ENCODE measurements around the gene DPEP2NB.
"Not testable (repeated sequence)": the region's sequence is repeated elsewhere in the genome, so short reads cannot be mapped to it uniquely, and the experiment has no call there.

Gene DPEP2NB, protein sequence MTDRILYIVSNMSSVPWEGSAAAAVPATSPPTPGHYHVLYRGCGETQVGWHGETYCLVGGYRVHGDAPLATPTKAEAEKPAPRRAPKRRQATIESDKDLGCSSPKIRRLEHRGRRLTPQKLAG

DNA sequence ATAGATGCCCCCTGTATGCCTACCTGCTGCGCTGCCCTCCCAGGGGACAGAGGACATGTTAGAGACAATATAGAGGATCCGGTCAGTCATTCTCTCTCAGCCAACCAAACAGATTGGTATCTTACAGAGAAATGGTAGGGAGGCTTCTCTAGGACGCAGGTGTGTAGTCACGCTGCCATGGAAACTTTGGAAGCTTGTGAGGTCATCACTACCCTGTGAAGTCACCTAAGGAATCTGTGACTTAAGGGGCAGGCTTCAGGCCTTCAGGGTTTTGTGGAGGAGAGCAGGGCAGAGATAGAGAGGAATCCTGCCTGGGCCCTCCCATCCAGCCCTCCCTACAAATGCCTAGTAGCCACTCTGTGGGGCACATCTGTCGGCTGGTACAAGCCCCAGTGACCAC lies at the start of gene DPEP2NB:
Gene DPEP2NB (minus strand): TSS at position 231 of the 400 bp plus-strand sequence. CDS start 141 bp downstream, at position 90.
- no peak for DNase-seq
- in situ Hi-C loops (cut with HindIII; ENCODE audit: low pct_ligation_motif_present, low pct_unique_long_range_greater_than_20kb, low sequenced_read_pairs): no loop called here

- in situ Hi-C loops (cut with HindIII; ENCODE audit: low pct_ligation_motif_present, low pct_unique_long_range_greater_than_20kb, low sequenced_read_pairs): no loop called here
- DNase-seq: peak; percentile 75
Measured at GRCh38 chr16:68064791-68065365, 49.2 kb upstream of the DPEP2NB start.

DNA sequence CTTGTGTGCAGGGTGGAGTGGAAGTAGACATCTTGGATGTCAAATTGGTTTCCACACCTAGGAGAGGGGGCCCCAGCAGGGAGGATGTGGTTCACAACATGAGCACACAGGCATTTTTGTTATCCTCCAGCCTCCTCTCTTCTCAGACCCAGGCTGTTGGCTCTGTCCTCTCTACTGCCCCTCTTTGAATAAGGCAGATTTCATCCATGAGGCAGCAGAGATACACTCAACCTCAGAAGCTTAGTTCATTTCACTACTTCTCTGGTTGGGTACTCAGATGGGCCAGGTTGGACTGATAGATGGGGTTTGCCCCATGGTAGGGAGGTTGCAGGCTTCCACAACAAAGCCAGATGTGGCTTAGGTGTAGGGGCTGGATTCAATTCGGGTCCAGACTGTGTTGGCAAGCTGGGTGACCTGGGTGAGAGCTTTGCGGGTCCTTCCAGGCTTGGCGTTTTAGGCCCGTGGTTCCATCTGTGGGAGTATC lies 47.2 kb upstream of the DPEP2NB start:
- in situ Hi-C loops (cut with HindIII; ENCODE audit: low pct_ligation_motif_present, low pct_unique_long_range_greater_than_20kb, low sequenced_read_pairs): no loop called here
- no peak for DNase-seq

DNA sequence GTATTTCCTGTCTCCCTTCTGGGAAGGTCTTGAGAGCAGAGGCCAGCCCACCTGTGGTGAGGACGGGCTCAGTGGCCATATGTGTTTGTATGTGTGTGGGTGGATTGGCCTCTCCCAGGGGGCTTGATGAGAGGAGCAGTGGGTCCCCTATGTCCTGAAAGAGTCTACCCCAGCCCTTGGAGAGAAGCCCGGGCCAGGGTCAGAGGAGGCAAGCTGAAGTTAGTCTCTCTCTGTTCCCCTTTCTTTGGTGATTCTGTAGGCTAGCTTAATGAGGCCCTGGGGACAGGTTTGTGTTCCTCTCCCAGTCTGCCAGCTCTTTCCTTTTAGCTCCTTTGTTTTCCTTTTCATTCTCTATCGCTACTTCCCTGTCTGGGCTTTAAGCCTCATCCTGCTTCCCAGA lies 45.7 kb upstream of the DPEP2NB start:
- DNase-seq: no peak
- in situ Hi-C loops (cut with HindIII; ENCODE audit: low pct_ligation_motif_present, low pct_unique_long_range_greater_than_20kb, low sequenced_read_pairs): no loop called here

GRCh38 chr16:68059804-68060203 lies 44.1 kb upstream of the DPEP2NB start:
- in situ Hi-C loops (cut with HindIII; ENCODE audit: low pct_ligation_motif_present, low pct_unique_long_range_greater_than_20kb, low sequenced_read_pairs): no loop called here
- no peak for DNase-seq

DNA sequence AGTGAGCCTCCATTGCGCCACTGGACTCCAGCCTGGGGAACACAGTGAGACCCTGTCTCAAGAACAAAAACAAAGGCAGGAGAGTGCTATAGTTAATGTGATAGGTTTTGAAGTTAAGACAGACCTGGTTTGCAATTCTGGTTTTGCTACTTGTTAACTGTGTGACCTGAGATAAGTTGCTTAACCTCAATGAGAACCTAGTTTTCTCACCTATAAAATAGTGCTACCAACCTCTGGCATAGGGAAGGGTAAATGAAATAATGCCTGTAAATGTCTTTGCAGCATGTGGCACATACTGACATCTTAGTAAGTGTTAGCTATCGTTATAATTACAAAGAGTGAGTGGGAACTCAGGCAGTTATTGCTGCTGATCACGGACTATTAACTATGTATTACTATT lies 39.7 kb upstream of the DPEP2NB start:
- in situ Hi-C loops (cut with HindIII; ENCODE audit: low pct_ligation_motif_present, low pct_unique_long_range_greater_than_20kb, low sequenced_read_pairs): no loop called here

GRCh38 chr16:68049449-68049848 lies 33.7 kb upstream of the DPEP2NB start:
- in situ Hi-C loops (cut with HindIII; ENCODE audit: low pct_ligation_motif_present, low pct_unique_long_range_greater_than_20kb, low sequenced_read_pairs): no loop called here
- DNase-seq: no peak

More for the DNA sequence above, 39.7 kb upstream of the DPEP2NB start:
- no peak for DNase-seq

DNA sequence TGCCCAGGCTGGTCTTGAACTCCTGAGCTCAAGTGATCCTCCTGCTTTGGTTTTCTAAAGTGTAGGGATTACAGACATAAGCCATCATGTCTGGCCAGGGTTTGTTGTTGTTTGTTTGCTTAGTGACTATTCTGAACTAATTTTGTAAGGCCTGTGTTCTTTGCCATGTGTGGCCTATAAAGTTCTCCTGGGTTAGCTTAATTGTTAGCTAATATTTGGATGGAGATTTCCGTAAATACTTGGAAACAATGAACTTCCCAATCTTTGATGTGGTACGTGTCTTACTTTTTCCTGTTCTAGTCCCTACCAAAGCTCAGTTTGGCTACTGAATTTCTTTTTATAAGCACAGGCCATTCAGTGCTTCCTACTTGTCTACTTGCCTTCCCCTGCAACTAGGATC lies 32.3 kb upstream of the DPEP2NB start:
- in situ Hi-C loops (cut with HindIII; ENCODE audit: low pct_ligation_motif_present, low pct_unique_long_range_greater_than_20kb, low sequenced_read_pairs): no loop called here

DNA sequence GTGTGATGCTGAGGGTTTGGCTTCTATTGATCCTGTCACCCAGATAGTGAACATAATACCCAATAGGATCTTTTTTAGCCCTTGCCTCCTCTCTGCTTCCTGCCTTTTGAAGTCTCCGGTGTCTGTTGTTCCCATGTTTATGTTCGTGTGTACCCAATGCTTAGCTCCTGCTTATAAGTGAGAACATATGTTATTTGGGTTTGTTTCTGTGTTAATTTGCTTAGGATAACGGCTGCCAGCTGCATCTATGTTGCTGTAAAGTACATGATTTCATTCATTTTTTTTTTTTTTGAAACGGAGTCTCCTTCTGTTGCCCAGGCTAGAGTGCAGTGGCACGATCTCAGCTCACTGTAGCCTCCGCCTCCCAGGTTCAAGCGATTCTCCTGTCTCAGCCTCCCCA lies 30.4 kb upstream of the DPEP2NB start:
- in situ Hi-C loops (cut with HindIII; ENCODE audit: low pct_ligation_motif_present, low pct_unique_long_range_greater_than_20kb, low sequenced_read_pairs): no loop called here

More for the DNA sequence above, 32.3 kb upstream of the DPEP2NB start:
- no peak for DNase-seq

DNA sequence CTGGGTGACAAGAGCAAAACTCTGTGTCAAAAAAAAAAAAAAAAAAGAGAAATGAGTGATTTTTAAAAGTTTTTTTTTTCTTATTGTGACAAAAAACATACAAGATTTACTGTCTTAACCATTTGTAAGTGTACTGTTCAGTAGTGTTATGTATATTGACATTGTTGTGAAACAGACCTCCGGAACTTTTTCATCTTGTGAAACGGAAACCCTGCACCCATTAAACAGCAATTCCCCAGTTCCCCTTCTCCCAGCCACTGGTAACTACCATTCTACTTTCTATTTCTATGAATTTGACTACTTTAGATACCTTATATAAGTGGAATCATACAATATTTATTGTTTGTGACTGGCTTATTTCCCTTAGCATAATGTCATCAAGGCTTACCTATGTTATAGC lies 26.1 kb upstream of the DPEP2NB start:
- DNase-seq: no peak
- in situ Hi-C loops (cut with HindIII; ENCODE audit: low pct_ligation_motif_present, low pct_unique_long_range_greater_than_20kb, low sequenced_read_pairs): no loop called here

More for the DNA sequence above, 30.4 kb upstream of the DPEP2NB start:
- no peak for DNase-seq

DNA sequence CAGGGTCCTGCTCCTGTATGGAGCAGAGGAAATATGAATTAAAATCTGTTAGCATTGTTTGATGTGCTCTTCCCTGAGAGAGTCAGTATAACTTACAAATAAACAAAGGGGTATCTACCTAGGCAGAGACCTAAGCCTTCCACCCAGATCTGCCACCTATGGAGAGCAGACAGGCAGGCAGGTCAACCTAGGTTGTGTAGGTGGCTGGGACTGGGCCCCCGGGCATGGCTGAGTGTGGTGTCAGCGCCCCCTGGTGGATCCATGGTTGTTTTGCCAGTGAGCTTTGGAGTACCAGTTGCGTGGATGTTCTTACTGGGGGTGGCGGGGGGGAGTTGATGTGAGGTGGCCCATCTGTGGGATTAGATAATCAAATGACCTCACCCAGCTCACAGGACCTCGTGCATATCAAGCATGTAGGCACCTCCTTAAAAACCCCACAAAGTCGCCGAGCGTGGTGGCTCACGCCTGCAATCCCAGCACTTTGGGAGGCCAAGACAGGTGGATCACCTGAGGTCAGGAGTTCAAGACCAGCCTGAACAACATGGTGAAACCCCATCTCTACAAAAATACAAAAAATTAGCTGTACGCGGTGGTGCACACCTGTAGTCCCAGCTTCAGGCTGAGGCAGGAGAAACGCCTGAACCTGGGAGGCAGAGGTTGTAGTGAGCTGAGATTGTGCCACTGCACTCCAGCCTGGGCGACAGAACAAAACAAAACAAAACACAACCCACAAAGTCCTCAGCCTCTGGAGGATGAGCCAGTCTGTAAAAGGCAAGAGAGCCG lies 25.0 kb upstream of the DPEP2NB start:
- DNase-seq: peak; percentile 73
- in situ Hi-C loops (cut with HindIII; ENCODE audit: low pct_ligation_motif_present, low pct_unique_long_range_greater_than_20kb, low sequenced_read_pairs): no loop called here

DNA sequence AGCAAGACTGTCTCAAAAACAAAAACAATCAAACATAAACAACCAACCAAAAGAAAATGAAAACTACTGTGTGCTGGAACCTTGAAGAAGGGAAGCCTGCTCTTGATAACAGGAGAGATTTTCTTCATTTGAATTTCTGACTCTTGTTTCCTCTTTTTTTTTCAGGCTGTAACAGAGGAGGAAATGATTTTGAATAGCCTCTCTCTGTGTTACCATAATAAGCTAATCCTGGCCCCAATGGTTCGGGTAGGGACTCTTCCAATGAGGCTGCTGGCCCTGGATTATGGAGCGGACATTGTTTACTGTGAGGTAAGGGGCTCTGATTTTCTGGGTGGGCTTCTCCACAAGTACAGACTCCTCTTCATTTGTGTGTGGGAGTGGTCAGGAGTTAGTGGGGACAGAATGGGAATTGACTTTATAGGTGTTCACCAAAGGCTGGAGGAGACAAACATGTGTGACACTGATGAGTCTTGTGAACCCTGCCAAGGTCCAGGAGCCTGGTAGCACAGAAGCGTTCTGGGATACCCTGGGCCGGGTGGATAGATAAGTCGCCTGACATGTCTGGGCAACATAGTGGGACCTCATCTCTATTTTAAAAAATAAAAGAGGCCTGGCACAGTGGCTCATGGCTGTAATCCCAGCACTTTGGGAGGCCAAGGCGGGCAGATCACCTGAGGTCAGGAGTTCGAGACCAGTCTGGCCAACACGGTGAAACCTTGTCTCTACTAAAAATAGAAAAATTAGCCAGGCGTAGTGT lies 22.3 kb upstream of the DPEP2NB start:
- in situ Hi-C loops (cut with HindIII; ENCODE audit: low pct_ligation_motif_present, low pct_unique_long_range_greater_than_20kb, low sequenced_read_pairs): no loop called here
- DNase-seq: no peak

GRCh38 chr16:68035227-68035626 lies 19.5 kb upstream of the DPEP2NB start:
- in situ Hi-C loops (cut with HindIII; ENCODE audit: low pct_ligation_motif_present, low pct_unique_long_range_greater_than_20kb, low sequenced_read_pairs): no loop called here
- no peak for DNase-seq

DNA sequence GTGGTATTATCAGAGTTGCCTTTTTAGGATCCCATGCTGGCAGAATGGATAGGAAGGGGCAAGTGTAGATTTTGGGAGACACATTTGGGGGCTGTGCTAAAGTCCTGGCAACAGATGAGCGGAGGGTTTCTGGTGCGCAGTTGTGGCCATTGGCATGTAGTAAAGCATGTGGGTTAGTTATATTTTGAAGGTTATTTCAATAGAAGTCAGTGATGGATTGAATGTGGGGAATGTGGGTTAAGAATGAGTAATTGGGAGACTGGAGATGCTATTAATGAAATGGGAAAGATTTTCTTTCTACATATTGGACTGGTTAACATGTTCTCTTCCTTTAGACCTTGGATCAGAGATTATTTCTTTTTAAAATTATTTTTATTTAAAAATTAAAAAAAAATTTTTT lies 17.4 kb upstream of the DPEP2NB start:
- DNase-seq: no peak
- in situ Hi-C loops (cut with HindIII; ENCODE audit: low pct_ligation_motif_present, low pct_unique_long_range_greater_than_20kb, low sequenced_read_pairs): no loop called here

GRCh38 chr16:68031951-68032350 lies 16.2 kb upstream of the DPEP2NB start:
- in situ Hi-C loops (cut with HindIII; ENCODE audit: low pct_ligation_motif_present, low pct_unique_long_range_greater_than_20kb, low sequenced_read_pairs): no loop called here
- DNase-seq: no peak

- DNase-seq: peak; percentile 46
- in situ Hi-C loops (cut with HindIII; ENCODE audit: low pct_ligation_motif_present, low pct_unique_long_range_greater_than_20kb, low sequenced_read_pairs): not testable (repeated sequence)
Measured at GRCh38 chr16:68030108-68030507, 14.4 kb upstream of the DPEP2NB start.

- no peak for DNase-seq
- in situ Hi-C loops (cut with HindIII; ENCODE audit: low pct_ligation_motif_present, low pct_unique_long_range_greater_than_20kb, low sequenced_read_pairs): no loop called here
Measured at GRCh38 chr16:68028996-68029395, 13.3 kb upstream of the DPEP2NB start.

GRCh38 chr16:68022728-68023537 lies 7.2 kb upstream of the DPEP2NB start, which contains the start of the genes DDX28 and DUS2:
Gene DDX28, minus strand, starts transcription at chr16:68023232. Its CDS starts 30 bp downstream, at chr16:68023202.
Gene DUS2, plus strand, starts transcription at chr16:68023284. Its CDS starts 14,740 bp downstream, at chr16:68038024.
- DNase-seq: peak; percentile 95
- in situ Hi-C loops (cut with HindIII; ENCODE audit: low pct_ligation_motif_present, low pct_unique_long_range_greater_than_20kb, low sequenced_read_pairs): no loop called here

Data from ACHN (cell line).